GM18907 (cell line): Measurements from ENCODE around the gene CHCHD3.

Experiments used
- ATAC-seq: cut with Tn5 transposase; IDR thresholded peaks from one replicate; pipeline ENCODE4 v1.9.1; 2021; ENCODE audit warnings: mild to moderate bottlenecking, moderate library complexity; ENCODE audit not compliant: unreplicated experiment

The CHCHD3 gene

GRCh38 chr7:133081119-133081598 is 731 bp downstream of the CHCHD3 start:
- ATAC-seq = no peak

GRCh38 chr7:133079296-133079695 is 2.6 kb downstream of the CHCHD3 start:
- no peak for ATAC-seq

- ATAC-seq = no peak
Observed at GRCh38 chr7:133077394-133077793, 4.5 kb downstream of the CHCHD3 start.

- ATAC-seq = no peak
Observed at GRCh38 chr7:133076142-133076541, 5.7 kb downstream of the CHCHD3 start.

GRCh38 chr7:133071506-133071905 is 10.4 kb downstream of the CHCHD3 start:
- no peak for ATAC-seq

- no peak for ATAC-seq
Observed at GRCh38 chr7:133070562-133070961, 11.3 kb downstream of the CHCHD3 start.

GRCh38 chr7:133065301-133065700 is 16.6 kb downstream of the CHCHD3 start:
- ATAC-seq = no peak

GRCh38 chr7:133064082-133064820 is 17.6 kb downstream of the CHCHD3 start:
- ATAC-seq = no peak

GRCh38 chr7:133061792-133062191 is 20.1 kb downstream of the CHCHD3 start:
- ATAC-seq = no peak

- no peak for ATAC-seq
Observed at GRCh38 chr7:133061357-133061756, 20.5 kb downstream of the CHCHD3 start.

- no peak for ATAC-seq
Observed at GRCh38 chr7:133060004-133060403, 21.9 kb downstream of the CHCHD3 start.

GRCh38 chr7:133059263-133059662 is 22.6 kb downstream of the CHCHD3 start:
- ATAC-seq = no peak

- ATAC-seq = peak; percentile 33
Observed at GRCh38 chr7:133056370-133057238, 25.3 kb downstream of the CHCHD3 start.

- no peak for ATAC-seq
Observed at GRCh38 chr7:133054162-133054840, 27.6 kb downstream of the CHCHD3 start.

- no peak for ATAC-seq
Observed at GRCh38 chr7:133053321-133053891, 28.5 kb downstream of the CHCHD3 start.

GRCh38 chr7:133052826-133053225 is 29.1 kb downstream of the CHCHD3 start:
- no peak for ATAC-seq

GRCh38 chr7:133052401-133052756 is 29.5 kb downstream of the CHCHD3 start:
- no peak for ATAC-seq

GRCh38 chr7:133051719-133052400 is 30.0 kb downstream of the CHCHD3 start:
- ATAC-seq = no peak

- no peak for ATAC-seq
Observed at GRCh38 chr7:133051066-133051465, 30.8 kb downstream of the CHCHD3 start.

- no peak for ATAC-seq
Observed at GRCh38 chr7:133050200-133050995, 31.5 kb downstream of the CHCHD3 start.
